GM12873 (cell line): ENCODE measurements around the gene CNPY4.

ENCODE experiments used
- TF ChIP-seq, protein P1 (sequence below): IDR thresholded peaks from 2 replicates; pipeline ENCODE4 v1.5.1; 2012; ENCODE audit warnings: low read depth, mild to moderate bottlenecking, moderate library complexity, low read length, control low read depth; ENCODE audit not compliant: insufficient read depth; ENCODE audit errors: missing control alignments

Gene CNPY4

DNA sequence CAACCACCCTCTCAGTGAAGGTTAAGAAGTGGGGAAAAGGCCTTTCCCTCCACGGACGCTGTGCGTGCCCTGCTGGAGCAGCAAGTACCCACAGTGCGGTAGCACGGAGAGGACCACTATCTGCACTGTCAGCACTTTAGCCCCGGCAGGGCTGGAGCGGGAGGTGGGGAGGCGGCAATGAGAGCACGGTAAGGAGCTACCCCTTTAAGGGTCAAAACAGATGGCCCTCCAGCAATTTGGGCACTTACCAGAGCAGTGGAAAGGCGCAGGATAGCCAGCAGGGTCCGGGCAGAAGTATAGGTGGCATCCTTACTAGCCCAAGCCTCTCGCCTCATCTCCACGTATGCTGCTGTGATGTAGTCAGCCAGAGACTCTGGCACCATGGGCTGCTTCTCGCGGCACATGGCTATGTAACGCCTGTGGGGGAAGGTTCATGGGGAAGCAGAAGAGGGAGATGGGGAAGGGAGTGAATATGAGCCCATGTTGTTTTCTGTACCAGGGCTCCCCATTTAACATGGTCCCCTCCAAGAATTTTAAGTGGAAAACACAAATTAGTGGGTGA, 25.4 kb upstream of the CNPY4 start:
- TF ChIP-seq, protein P1, sequence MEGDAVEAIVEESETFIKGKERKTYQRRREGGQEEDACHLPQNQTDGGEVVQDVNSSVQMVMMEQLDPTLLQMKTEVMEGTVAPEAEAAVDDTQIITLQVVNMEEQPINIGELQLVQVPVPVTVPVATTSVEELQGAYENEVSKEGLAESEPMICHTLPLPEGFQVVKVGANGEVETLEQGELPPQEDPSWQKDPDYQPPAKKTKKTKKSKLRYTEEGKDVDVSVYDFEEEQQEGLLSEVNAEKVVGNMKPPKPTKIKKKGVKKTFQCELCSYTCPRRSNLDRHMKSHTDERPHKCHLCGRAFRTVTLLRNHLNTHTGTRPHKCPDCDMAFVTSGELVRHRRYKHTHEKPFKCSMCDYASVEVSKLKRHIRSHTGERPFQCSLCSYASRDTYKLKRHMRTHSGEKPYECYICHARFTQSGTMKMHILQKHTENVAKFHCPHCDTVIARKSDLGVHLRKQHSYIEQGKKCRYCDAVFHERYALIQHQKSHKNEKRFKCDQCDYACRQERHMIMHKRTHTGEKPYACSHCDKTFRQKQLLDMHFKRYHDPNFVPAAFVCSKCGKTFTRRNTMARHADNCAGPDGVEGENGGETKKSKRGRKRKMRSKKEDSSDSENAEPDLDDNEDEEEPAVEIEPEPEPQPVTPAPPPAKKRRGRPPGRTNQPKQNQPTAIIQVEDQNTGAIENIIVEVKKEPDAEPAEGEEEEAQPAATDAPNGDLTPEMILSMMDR, result no peak

DNA sequence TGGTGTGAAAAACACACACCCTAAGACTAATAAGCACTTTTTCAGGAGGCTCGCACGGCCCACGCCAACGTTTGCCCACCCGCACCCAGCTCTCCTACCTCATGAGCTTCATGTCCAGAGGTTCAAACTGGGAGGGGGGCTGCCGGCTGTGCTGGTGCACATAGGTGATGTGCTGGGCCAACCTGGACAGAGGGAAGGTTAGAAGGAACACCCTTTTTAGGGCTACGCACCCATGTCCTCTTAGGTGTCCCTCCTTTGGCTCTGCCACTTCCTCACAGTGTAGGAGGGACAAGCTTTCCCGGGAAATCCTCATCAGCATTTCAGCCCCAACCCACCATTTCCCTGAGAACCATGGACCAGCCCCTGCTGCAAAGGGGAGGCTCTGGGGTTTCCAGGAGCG, 24.1 kb upstream of the CNPY4 start:
- TF ChIP-seq, protein P1, result no peak

DNA sequence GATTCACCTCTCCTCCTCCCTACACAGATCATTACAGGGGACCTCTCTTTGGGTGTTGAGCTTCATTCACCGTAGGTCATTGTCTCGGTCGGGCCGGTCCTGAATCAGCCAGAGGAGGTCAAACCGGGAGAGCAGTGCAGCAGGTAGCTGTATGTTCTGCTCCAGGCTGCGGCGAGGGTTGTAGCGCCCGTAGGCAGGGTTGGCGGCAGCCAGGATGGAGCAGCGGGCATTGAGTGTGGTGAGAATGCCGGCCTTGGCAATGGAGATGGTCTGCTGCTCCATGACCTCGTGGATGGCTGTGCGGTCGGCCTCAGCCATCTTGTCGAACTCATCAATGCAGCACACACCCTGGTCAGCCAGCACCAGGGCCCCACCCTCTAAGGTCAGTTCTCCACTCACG, 23.7 kb upstream of the CNPY4 start:
- TF ChIP-seq, protein P1, result no peak

DNA sequence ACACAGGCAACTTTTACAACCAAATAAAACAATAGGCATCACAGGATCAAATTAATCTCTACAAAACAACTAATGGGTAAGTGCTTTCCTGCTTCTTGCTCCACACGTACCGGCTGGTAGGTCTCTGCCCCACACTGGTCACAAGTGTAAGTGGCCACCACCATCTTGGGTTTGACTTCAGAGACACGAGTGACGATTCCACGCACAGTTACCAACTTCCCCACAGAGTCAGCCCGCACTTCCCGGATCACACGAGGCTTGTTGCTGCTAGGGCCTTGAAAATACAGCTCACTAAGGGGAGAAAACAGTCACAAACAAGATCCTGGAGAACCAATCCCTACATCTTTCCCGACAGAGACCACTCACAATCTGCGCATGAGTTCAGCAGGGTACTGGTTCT, 20.5 kb upstream of the CNPY4 start:
- TF ChIP-seq, protein P1, result no peak

DNA sequence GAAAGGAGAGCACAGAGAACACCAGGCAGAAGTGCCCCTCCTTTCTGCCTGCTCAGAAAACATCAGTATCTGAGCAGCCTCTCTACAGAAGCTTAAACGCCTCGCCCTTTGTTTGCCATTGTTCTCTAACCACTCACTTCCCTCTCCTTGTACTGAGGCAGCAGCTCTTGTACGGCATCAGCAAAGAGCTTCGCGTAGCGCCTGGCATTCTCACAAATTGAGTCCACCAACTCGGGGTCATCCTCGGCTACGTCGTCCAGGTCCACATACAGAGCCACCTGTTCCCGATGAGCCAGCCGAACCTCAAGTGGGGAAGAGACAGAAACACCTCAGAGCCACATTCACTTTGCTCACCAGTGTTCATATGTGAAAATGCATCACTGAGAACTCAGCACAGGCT, 20.0 kb upstream of the CNPY4 start:
- TF ChIP-seq, protein P1, result no peak

DNA sequence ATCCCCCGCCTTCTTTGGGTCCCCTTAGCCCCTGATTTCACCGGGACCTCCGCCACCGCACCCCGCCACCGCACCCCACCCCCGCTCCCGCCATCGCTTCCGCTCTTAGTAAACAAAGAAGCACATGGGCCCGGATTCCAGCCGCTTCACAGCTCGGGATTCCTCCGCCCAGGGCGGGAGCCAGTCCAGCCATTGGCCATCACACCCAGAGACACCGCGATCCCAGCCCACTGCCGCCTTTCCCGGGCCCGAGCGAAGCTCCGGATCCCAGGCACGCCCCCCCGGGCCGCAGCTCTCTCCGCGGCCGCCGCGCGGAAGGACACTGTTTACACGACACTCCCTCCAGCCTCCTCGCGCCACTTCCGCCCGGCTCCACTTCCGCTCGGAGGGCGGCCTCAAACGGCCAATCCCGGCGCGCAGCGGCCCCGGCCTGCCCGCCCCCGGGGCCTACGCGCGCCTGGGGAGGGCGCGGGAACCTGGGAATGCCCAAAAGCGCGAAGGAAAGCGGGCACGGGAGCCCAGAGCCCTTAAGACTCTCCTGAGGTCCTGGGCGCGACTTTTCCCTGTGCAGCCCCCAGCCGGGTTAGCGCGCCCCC, 18.9 kb upstream of the CNPY4 start:
- TF ChIP-seq, protein P1, result no peak

DNA sequence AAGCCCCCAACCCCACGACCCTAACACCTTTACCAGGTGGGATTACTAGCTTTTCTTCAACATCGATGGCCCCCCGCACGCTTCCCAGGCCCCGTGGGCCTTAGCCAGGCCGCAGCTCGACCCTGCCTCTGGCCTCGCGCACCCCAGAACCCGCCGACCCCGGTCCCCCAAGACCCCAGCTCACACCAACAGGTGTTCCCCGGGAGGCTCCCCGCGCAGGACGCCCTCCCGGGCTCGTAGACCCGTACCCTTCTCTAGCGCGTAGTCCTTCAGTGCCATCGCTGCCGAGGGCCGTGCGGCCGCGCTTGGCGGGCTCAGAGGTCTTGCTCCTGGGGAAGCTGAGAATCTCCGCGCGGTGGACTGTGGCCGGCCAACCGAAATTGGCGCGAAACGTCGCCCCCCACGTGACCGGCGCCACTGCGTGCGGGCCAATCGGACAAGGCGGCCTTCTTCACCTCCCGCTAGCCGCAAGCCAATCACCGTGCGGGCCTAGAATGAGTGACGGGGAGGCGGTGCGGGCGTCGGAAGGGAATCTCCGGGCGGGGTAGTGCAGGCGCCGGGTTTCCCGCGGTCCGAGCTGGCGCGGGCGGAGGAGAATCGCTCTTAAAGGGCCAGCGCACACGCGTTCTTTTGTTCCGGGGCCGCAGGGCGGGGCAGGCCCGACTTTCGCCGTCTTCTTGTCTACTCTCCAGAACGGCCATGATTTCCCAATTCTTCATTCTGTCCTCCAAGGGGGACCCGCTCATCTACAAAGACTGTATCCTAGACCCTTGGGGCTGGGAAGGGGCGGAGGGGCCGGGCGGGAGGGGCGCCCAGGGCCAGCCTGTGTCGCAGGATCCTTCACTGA, 18.2 kb upstream of the CNPY4 start, which contains the start of the genes AP4M1 and MCM7:
AP4M1 (plus strand) TSS at position 628 of the 847 bp plus-strand sequence; CDS start at position 700, 72 bp downstream.
MCM7 (minus strand) TSS at position 382 of the 847 bp plus-strand sequence; CDS start at position 279, 103 bp downstream.
- TF ChIP-seq, protein P1, result no peak
